Activated CD4-positive, alpha-beta T cell treated with anti-CD3 and anti-CD28 coated beads for 24 hours (primary cell): ENCODE results near the gene CFAP97D1.

Experiments used
- DNase-seq, 2 donors: peaks; one replicate each; pipeline ENCODE4 v3.0.0-alpha.2; 2020; ENCODE audit warnings: low read depth in 2 of 2

Gene CFAP97D1

GRCh38 chr17:43827596-43827995 lies 47.4 kb downstream of the CFAP97D1 start:
- no peak for DNase-seq

- no peak for DNase-seq
Measured at GRCh38 chr17:43829738-43830137, 49.5 kb downstream of the CFAP97D1 start.

GRCh38 chr17:43830510-43831140 lies 50.4 kb downstream of the CFAP97D1 start:
- DNase-seq, result no peak

- no peak for DNase-seq
Measured at GRCh38 chr17:43831633-43832032, 51.4 kb downstream of the CFAP97D1 start.

GRCh38 chr17:43832168-43832975 lies 52.1 kb downstream of the CFAP97D1 start:
- peak; percentile 4 to 15 for DNase-seq

- DNase-seq, result peak; percentile 13 to 23
Measured at GRCh38 chr17:43832976-43833829, 53.0 kb downstream of the CFAP97D1 start, which contains the start of gene MPP3. Gene MPP3 (minus strand): TSS chr17:43833146. CDS start chr17:43831906, 1,240 bp downstream.

- DNase-seq, result no peak
Measured at GRCh38 chr17:43834106-43834505, 53.9 kb downstream of the CFAP97D1 start.
